SKM-1 treated with dmso at 0.1 percent for 144 hours (cell line): Measurements from ENCODE around the gene GJC3.
"Not testable (repeated sequence)": the region's sequence is repeated elsewhere in the genome, so short reads cannot be mapped to it uniquely, and the experiment has no call there.

Experiments used
- DNase-seq: peaks from one replicate; lab custom pipeline; 2025; ENCODE audit not compliant: unreplicated experiment; lab: John Stamatoyannopoulos, UW

GJC3 gene, protein sequence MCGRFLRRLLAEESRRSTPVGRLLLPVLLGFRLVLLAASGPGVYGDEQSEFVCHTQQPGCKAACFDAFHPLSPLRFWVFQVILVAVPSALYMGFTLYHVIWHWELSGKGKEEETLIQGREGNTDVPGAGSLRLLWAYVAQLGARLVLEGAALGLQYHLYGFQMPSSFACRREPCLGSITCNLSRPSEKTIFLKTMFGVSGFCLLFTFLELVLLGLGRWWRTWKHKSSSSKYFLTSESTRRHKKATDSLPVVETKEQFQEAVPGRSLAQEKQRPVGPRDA

DNA sequence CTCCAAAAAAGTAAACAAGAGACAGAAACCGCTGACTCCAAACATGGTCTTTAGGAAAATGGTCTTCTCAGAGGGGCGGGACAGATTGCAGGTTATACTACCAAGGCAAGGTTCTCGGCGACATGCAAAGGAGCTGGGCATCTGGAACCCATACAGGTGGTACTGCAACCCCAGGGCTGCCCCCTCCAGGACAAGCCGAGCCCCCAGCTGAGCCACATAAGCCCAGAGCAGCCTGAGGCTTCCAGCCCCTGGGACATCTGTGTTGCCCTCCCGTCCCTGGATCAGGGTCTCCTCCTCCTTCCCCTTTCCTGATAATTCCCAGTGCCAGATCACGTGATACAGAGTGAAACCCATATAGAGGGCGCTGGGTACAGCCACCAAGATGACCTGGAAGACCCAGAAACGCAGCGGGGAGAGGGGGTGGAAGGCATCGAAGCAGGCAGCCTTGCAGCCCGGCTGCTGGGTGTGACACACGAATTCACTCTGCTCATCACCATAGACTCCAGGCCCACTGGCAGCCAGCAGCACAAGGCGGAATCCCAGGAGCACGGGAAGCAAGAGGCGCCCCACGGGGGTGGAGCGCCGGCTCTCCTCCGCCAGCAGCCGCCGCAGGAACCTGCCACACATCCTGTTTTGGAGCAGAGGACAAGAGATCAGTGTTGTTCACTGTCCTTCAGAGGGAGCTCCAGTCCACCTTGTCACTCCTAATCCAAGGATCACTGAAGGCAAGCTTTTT lies at the start of gene GJC3:
GJC3 (minus strand) TSS at position 627 of the 736 bp plus-strand sequence; CDS start at position 627, 0 bp downstream.
- DNase-seq = peak; percentile 41

DNA sequence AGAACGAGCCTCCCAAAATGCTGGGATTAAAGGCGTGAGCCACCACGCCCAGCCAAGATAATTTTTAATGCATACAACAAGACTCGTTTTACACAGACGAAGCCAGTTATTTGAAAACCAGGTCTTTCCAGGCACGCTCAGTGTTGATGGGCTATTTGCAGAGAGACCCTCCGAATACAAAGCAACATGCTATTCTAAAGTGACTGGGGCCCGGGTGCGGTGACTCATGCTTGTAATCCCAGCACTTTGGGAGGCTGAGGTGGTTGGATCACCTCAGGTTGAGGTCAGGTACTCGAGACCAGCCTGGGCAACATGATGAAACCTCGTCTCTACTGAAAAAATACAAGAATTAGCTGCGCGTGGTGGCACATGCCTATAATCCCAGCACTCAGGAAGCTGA lies 47.2 kb upstream of the GJC3 start:
- DNase-seq = no peak

DNA sequence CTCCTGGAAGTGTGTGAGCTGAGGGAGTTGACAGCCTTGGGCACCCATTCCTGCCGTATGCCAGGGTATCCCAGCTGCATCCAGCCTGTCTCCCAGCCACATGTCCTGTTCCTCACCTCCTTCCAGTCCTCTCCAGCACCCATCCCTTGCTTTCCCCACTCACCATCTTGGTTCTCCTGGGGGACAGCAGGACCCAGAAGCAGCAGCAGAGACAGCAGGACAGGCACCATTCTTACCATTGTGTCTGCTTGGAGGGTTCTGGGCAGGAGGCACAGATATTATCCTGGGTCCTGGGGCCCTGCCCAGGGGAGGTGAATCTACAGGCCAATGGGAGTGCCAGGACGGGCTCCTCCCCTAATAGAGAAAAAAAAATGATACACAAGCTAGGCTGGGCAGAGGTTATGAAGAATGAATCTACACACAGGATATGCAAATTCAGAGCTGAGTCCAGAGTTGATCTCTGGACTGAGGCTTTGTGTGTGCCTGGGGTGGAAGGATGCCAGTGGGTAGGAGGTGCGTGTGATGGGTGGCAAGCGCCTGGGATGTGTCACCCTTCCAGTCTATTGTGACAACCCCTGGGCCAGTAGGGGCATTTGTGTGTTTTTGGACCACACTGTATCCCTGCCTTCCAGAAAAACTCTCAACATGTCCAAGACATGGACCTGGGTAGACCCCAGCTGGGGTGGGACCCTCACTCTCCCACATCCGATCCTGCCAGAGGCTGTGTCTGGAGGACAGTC lies 46.5 kb upstream of the GJC3 start, which contains the start of gene AZGP1:
AZGP1 (minus strand) TSS at position 250 of the 740 bp plus-strand sequence; CDS start at position 239, 11 bp downstream.
- no peak for DNase-seq

DNA sequence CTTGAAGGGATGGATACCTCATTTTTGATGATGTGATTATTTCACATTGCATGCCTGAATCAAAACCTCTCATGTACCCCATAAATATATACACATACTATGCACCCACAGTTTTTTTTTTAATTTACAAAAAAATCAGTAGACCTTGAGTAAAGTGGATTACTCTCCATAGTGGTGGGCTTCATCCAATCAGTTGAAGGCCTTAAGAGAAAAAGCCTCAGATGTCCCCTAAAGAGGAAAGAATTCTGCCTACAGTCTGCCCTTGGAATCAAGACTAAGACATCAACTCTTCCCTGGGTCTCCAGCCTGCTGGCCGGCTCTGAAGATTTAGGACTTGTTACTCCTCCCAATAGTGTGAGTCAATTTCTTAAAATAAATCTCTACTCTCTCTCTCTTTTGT lies 45.3 kb upstream of the GJC3 start:
- no peak for DNase-seq

DNA sequence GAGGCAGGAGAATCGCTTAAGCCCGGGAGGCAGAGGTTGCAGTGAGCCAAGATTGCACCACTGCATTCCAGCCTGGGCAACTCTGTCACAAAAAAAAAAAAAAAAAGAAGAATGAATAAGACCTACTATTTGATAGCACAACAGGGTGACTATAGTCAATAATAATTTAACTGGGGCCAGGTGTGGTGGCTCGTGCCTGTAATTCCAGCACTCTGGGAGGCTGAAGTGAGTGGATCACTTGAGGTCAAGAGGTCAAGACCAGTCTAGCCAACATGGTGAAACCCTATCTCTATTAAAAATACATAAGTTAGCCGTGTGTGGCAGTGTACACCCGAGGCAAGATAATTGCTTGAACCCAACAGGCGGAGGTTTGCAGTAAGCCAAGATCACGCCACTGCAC lies 44.4 kb upstream of the GJC3 start:
- DNase-seq = not testable (repeated sequence)

DNA sequence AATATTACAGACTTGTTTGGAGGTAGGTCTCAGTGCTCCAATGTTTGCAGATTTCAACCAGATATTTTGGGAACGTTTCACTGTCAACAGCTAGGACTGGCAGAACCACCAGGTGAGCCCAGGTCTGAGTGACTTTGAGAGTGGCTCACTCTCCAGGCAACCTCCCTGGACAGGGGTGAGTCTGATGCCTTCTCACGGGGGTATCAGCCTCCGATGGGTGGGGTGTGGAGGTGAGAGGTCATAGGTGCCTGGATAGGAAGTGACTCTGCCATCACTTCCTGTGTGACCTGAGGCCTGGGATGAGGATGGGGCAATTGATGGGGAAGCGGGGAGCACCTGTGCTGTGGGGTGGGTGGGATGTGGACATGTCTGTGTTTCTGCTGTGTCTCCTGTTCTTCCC lies 41.8 kb upstream of the GJC3 start:
- DNase-seq = no peak

DNA sequence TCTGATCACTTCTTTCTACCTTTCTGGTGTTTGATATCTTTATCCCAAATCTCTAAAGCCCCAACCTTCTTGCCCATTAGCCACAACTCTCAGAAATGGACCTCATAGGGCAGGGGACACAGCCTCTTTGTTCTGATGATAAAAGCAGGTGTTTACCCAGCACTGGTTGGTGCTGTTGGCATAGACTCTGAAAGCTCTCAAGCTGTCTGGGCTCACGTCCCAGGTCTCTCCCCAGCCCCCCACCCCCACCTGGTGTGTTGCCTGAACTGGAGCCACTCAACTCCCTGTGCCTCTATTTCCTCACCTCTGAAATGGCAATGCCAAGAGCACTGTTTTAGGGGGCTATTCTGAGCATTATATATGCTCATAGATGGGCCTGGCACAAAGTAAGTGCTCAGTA lies 40.4 kb upstream of the GJC3 start:
- DNase-seq = not testable (repeated sequence)

DNA sequence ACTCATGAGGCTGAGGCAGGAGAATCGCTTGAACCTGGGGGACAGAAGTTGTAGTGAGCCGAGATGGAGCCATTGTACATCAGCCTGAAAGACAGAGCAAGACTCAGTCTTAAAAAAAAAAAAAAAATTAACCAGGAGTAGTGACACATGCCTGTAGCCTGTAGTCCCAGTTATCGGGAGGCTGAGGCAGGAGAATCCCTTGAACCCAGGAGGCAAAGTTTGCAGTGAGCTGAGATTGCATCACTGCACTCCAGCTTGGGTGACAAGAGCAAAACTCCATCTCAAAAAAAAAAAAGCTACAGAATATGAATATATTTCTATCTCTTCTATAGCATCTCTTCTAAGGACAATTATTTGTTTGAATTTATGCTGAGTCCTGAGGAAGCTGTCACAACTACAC lies 39.9 kb upstream of the GJC3 start:
- DNase-seq = no peak

DNA sequence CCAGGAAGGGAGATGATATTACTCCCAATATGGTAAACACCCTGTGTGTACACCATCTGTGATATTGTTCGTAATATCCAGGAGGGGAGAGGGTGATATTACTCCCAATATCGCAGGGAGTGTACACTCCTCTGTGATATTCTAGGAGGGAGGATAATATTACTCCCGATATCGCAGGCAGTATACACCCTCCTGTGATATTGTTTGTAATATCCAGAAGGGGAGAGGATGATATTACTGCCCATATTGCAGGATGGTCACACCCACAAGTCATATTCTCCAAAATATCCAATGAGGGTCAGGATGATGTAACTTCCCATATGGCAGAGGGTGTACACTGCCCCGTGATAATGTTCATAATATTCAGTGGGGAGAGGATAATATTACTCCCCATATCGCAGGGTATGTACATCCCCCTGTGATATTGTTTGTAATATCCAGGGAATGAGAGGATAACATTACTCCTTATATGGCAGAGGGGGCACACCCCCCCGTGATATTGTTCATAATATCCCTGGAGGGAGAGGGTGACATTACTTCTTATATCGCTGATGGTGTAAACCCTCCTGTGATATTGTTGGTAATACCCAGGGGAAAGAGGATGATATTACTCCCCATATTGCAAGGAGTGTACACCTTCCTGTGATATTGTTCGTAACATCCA lies 29.3 kb upstream of the GJC3 start:
- no peak for DNase-seq

DNA sequence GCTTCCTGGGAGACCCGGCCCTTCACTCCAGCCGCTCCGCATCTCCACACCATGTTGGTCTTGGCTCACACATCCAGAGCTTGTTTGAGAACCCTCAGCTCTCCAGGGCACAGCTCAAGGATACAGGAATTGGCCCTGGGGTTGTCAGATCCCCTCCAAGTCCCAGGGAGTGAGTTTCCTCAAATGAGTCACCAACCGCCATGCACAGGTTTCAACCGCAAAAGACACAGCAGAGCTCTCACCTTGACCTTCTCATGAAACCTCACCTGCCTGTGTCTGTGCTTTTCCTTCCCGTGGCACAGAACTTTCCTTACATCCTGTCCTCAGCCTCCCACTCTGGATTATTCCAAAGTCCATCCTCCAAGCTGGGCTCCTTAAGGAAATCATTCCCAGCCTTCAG lies 25.8 kb upstream of the GJC3 start:
- no peak for DNase-seq

DNA sequence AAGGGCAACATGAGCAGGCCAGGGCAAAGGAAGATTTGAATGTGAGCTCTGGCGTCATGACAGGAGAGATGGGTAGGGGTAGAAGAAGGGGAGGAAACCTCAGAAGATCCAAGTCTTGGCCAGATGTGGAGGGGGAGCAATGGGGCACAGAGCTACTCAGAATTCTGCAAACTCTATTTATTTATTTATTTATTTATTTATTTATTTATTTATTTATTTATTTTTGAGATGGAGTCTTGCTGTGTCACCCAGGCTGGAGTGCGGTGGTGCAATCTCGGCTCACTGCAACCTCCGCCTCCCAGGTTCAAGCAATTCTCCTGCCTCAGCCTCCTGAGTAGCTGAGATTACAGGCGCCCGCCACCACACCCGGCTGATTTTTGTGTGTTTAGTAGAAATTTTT lies 25.2 kb upstream of the GJC3 start:
- not testable (repeated sequence) for DNase-seq

DNA sequence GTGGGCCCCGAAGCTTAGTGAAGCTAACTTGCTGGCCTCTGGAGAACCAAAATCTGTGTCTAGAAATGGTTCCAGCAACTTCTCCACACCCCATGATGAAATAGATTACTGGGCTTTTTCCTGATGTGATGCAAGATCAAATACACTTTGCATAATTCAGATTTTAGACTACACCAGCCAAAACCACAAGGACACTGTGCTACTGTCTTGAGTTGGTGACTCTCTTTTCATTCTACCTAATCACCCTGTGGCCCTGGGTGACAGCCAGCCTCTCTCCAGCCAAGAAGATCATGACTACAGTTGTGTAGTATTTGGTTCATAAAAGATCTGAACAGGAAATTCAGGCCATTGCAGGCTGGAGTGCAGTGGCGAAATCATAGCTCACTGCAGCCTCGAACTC lies 24.2 kb upstream of the GJC3 start:
- peak; percentile 35 for DNase-seq

DNA sequence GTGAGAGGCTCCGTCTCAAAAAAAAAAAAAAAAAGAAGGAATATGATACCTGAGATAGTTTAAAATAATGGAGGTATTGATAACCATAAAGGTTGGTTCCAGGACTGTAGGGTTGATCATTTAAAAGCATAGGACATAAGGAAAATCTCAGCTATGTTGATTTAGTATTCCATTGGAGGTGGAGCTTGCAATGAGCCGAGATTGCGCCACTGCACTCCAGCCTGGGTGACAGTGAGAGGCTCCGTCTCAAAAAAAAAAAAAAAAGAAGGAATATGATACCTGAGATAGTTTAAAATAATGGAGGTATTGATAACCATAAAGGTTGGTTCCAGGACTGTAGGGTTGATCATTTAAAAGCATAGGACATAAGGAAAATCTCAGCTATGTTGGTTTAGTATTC lies 23.2 kb upstream of the GJC3 start:
- not testable (repeated sequence) for DNase-seq

DNA sequence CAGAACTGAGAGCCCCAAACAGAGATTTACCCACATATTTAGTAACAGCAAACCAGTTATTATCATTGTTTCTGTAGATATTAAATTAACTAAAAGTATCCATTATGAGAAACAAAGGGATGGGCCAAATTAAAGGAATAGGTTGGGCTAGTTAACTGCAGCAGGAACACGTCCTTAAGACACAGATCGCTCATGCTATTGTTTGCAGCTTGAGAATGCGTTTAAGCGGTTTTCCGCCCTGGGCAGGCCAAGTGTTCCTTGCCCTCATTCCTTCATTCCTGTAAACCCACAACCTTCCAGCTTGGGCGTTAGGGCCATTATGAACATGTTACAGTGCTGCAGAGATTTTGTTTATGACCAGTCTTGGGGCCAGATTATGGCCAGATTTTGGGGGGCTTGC lies 21.4 kb upstream of the GJC3 start:
- DNase-seq = not testable (repeated sequence)

DNA sequence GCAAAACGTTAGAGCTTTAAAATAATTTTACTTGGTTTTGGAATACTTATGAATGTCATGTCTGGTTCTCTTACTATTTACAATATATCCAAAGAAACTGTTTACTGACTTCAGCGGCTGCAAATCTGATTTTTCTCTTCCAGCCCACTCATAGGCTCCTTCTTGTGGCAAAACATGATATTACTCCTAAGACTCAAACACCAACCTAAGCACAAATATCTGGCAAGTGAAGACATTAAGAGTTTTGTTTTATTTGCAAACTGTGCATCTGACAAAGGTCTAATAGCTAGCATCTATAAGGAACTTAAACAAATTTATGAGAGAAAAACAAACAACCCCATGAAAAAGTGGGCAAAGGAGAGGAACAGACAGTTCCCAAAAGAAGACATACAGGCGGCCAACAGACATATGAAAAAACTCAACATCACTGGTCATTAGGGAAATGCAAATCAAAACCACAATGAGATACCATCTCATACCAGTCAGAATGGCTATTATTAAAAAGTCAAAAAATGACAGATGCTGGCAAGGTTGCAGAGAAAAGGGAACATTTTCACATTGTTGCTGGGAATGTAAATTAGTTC lies 20.3 kb upstream of the GJC3 start:
- DNase-seq = no peak

DNA sequence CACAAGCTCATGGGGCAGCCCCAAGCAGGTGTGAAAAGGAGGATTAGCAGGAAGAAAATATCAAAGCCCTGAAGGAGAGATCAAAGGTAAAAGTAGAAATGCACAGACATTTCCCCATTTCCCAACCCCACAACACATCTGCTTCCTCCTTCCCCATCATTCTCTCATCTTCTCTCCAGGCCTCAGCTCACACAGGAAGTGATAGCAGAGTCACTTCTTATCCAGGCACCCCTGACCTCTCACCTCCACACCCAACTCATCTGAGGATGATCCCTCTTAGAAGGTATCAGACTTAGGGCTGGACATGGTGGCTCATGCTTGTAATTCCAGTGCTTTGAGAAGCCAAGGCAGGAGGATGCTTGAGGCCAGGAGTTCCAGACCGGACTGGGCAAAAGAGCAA lies 18.2 kb upstream of the GJC3 start:
- no peak for DNase-seq

DNA sequence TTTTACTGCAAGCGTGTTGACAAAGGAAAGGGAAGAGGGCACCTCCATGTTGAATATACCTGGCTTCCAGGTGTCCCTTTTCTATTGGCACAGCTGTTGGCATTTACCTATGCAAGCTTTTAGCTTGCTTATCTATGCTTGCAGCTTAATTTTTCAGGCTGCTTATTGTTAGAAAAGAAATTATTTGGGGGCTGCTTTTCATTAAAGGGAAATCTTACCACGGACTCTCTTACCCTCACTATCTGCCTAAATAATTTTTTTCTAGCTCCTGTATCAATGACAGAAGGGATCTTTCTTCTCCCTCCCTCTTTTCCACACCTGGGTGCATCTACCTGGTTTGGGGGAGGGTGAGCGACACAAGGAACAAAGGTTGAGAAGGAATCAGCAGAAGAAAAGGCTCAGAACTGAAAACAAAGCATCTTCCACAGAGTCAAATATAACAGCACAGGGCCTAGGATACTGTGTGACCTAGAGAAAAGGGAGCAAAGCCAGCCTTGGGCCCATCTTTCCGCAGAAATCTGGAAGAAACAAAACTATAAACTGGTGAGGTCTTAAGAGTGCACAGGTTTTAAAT lies 15.2 kb upstream of the GJC3 start:
- no peak for DNase-seq

DNA sequence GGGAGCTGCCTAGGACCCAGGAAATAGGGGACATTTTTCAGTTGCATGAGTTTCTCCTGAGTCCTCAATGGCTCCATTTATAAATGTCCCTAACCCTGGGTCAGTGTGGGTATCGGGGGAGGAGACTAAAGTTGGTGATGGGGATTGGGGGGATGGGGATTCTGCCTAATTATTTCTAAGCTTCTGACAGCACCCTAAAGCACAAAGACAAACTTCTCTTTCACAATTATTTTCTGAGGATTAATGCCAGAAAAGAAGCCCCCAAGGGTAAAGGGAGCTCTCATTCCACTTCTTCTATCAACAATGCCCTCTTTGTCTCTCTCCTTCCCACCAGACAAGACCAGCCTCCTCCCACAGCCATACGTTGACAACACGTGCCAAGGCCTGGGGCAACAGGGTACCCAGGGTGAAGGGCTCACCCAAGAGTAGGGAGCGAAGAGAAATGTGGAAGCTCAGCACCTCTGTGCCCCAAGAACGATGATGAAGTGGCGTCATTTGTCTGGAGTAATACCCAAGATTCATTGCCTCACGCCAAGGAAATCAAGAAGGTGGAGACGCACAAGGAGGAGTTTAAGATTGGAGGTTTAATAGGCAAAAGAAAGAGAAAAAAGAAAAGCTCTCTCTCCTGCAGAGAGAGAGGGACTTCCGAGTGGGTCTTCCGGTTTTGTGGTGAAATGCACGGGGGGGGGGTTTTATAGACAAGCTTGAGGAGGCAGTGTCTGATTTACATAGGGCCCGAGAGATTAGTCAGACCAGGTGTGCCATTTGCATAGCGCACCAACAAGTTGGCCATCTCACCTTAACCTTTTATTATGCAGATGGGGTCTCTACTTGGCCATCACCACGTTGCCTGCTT lies 14.4 kb upstream of the GJC3 start:
- no peak for DNase-seq

DNA sequence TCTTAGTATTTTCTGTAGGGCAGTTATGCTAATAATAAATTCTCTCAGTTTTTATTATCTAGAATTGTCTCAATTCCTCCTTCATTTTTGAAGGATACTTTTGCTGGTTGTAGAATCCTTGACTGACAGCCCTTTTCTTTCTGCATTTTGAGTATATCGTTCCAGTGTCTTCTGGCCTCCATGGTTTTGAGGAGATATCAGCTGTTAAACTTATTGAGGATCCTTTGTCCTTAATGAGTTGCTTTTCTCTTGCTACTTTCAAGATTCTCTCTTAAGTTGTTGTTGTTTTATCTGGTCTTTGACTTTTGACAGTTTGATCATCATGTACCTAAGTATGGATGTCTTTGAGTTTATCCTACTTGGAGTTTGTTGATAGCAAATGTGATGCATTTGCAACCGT lies 8.9 kb upstream of the GJC3 start:
- DNase-seq = no peak

DNA sequence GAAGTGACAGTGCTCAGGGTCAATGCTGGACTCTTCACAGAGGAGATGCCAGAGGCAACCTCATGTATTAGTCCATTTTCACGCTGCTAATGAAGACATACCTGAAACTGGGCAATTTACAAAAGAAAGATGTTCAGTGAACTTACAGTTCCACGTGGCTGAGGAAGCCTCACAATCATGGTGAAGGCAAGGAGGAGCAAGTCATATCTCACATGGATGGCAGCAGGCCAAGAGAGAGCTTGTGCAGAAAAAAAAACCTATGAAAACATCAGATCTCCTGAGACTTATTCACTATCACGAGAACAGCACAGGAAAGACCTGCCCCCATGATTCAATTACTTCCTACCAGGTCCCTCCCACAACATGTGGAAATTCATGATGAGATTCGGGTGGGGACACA lies 5.6 kb upstream of the GJC3 start:
- DNase-seq = not testable (repeated sequence)
